IMR-90 (cell line): ENCODE results near the gene HKDC1. TPM values are rescaled to one million over a fixed set of nuclear protein-coding genes. Genes with fewer than 3 reads are reported as not detected.

Experiments
- ATAC-seq: fragments of 200-7000 bp; cut with Tn5 transposase; 2 replicates; pipeline ENCODE4 v1.9.1; 2020; ENCODE audit warnings: low read depth, mild to moderate bottlenecking, moderate library complexity
- BruUV-seq: library from RNA; stranded (reverse); fragments of 400-500 nt; replicated peaks from 2 replicates; lab custom pipeline; 2021; lab: Mats Ljungman, UMichigan
- CTCF ChIA-PET: fragments of 300-600 bp; formaldehyde crosslinking; extraction: SDS; loops from one replicate; lab custom pipeline; 2021; ENCODE audit warnings: antibody characterized with exemption; lab: Yijun Ruan, JAX
- POLR2A ChIA-PET: fragments of 300-600 bp; sonication (Branson Sonifier 250); formaldehyde crosslinking; loops from one replicate; lab custom pipeline; 2022; ENCODE audit warnings: antibody characterized with exemption; ENCODE audit not compliant: unreplicated experiment; lab: Charles Lee
- DNase-seq: peaks from one replicate; pipeline ENCODE4 v3.0.0; 2013
- H2AFZ ChIP-seq: replicated peaks from 2 replicates; pipeline ENCODE3; 2013; ENCODE audit warnings: low read length, mild to moderate bottlenecking; ENCODE audit not compliant: poor library complexity
- H2AK5ac ChIP-seq: 2 replicates; pipeline ENCODE4 v1.6.1; 2013; ENCODE audit warnings: low read depth, low read length, inconsistent platforms
- H2AK9ac ChIP-seq: replicated peaks from 2 replicates; pipeline ENCODE3; 2013; ENCODE audit warnings: mild to moderate bottlenecking, low read depth, low read length, moderate library complexity; ENCODE audit not compliant: poor library complexity
- H2BK120ac ChIP-seq: 2 replicates; pipeline ENCODE4 v1.6.1; 2013; ENCODE audit warnings: low read depth, low read length, inconsistent platforms
- H2BK15ac ChIP-seq: 3 replicates; pipeline ENCODE4 v1.6.1; 2013; ENCODE audit warnings: low read depth, low read length, inconsistent platforms
- H2BK20ac ChIP-seq: 2 replicates; pipeline ENCODE4 v1.6.1; 2013; ENCODE audit warnings: low read depth, mild to moderate bottlenecking, inconsistent platforms, low read length, moderate library complexity
- H2BK5ac ChIP-seq: 2 replicates; pipeline ENCODE4 v1.6.1; 2013; ENCODE audit warnings: mild to moderate bottlenecking, low read depth, low read length, inconsistent platforms; ENCODE audit not compliant: poor library complexity, severe bottlenecking
- H3K14ac ChIP-seq: replicated peaks from 2 replicates; pipeline ENCODE4 v1.6.1; 2013; ENCODE audit warnings: low read depth, low read length, inconsistent platforms
- H3K18ac ChIP-seq: 2 replicates; pipeline ENCODE4 v1.6.1; 2013; ENCODE audit warnings: low read depth, low read length, control low read depth
- H3K23ac ChIP-seq: 2 replicates; pipeline ENCODE4 v1.6.1; 2013; ENCODE audit warnings: low read depth, low read length, inconsistent platforms
- H3K27ac ChIP-seq: 2 replicates; pipeline ENCODE4 v1.5.1; 2013; ENCODE audit warnings: mild to moderate bottlenecking, control low read depth, low read length; ENCODE audit not compliant: insufficient read depth
- H3K27me3 ChIP-seq: 2 replicates; pipeline ENCODE4 v1.6.1; 2013; ENCODE audit warnings: low read length; ENCODE audit not compliant: control insufficient read depth, insufficient read depth
- H3K36me3 ChIP-seq: 2 replicates; pipeline ENCODE4 v1.6.1; 2013; ENCODE audit warnings: low read length, mixed read lengths; ENCODE audit not compliant: control insufficient read depth, insufficient read depth
- H3K4ac ChIP-seq: 2 replicates; pipeline ENCODE4 v1.6.1; 2013; ENCODE audit warnings: low read depth, low read length, inconsistent platforms
- H3K4me1 ChIP-seq: 2 replicates; pipeline ENCODE4 v1.6.1; 2013; ENCODE audit warnings: low read length, mixed read lengths; ENCODE audit not compliant: control insufficient read depth, insufficient read depth
- H3K4me2 ChIP-seq: 2 replicates; pipeline ENCODE4 v1.6.1; 2013; ENCODE audit warnings: low read depth, mild to moderate bottlenecking, control low read depth, low read length, moderate library complexity
- H3K4me3 ChIP-seq: 2 replicates; pipeline ENCODE4 v1.5.1; 2013; ENCODE audit warnings: low read depth, mild to moderate bottlenecking, control low read depth, low read length, moderate library complexity; ENCODE audit not compliant: insufficient read depth
- H3K56ac ChIP-seq: 2 replicates; pipeline ENCODE4 v1.6.1; 2013; ENCODE audit warnings: low read length, inconsistent platforms; ENCODE audit not compliant: insufficient read depth; ENCODE audit errors: extremely low read depth
- H3K79me1 ChIP-seq, 2 experiments: 2 replicates each; pipeline ENCODE4 v1.6.1; 2013; ENCODE audit warnings: low read length in 2 of 2, inconsistent platforms in 1 of 2, low read depth in 1 of 2
- H3K9ac ChIP-seq: 2 replicates; pipeline ENCODE4 v1.6.1; 2013; ENCODE audit warnings: low read depth, low read length, control low read depth
- H3K9me1 ChIP-seq: 2 replicates; pipeline ENCODE4 v1.6.1; 2013; ENCODE audit warnings: low read length, inconsistent platforms; ENCODE audit not compliant: insufficient read depth
- H3K9me3 ChIP-seq: 2 replicates; pipeline ENCODE4 v1.6.1; 2013; ENCODE audit warnings: low read length; ENCODE audit not compliant: control insufficient read depth, insufficient read depth
- H4K20me1 ChIP-seq: 2 replicates; pipeline ENCODE4 v1.6.1; 2013; ENCODE audit warnings: low read length, inconsistent platforms; ENCODE audit not compliant: insufficient read depth
- H4K5ac ChIP-seq: 2 replicates; pipeline ENCODE4 v1.6.1; 2013; ENCODE audit warnings: mild to moderate bottlenecking, low read depth, low read length, control low read depth
- H4K8ac ChIP-seq, 2 experiments: 2 replicates each; pipeline ENCODE4 v1.6.1; 2013; ENCODE audit warnings: low read depth in 2 of 2, low read length in 2 of 2, control low read depth in 1 of 2, inconsistent platforms in 1 of 2
- H4K91ac ChIP-seq: 2 replicates; pipeline ENCODE4 v1.6.1; 2013; ENCODE audit warnings: low read depth, low read length, inconsistent platforms; ENCODE audit not compliant: insufficient read depth
- CHD1 ChIP-seq: IDR thresholded peaks from 2 replicates; pipeline ENCODE4 v1.6.1; 2012; ENCODE audit warnings: low read depth, low read length, improper control_type of control experiment
- ELK1 ChIP-seq: fragments of 150-350 bp; IDR thresholded peaks from 2 replicates; pipeline ENCODE4 v1.6.1; 2016; ENCODE audit warnings: low read depth, mild to moderate bottlenecking, low read length, moderate library complexity, borderline replicate concordance
- MAFK ChIP-seq: IDR thresholded peaks from 2 replicates; pipeline ENCODE4 v1.6.1; 2012; ENCODE audit warnings: low read depth, low read length, improper control_type of control experiment
- MAZ ChIP-seq: IDR thresholded peaks from 2 replicates; pipeline ENCODE4 v1.6.1; 2012; ENCODE audit warnings: low read depth, mild to moderate bottlenecking, low read length, improper control_type of control experiment, moderate library complexity, borderline replicate concordance
- POLR2A ChIP-seq: IDR thresholded peaks from 2 replicates; pipeline ENCODE4 v1.6.1; 2012; ENCODE audit warnings: mild to moderate bottlenecking, low read depth, low read length
- RAD21 ChIP-seq: IDR thresholded peaks from 2 replicates; pipeline ENCODE4 v1.6.1; 2012; ENCODE audit warnings: low read length, improper control_type of control experiment
- RCOR1 ChIP-seq: IDR thresholded peaks from 2 replicates; pipeline ENCODE4 v1.6.1; 2012; ENCODE audit warnings: mild to moderate bottlenecking, low read length, improper control_type of control experiment; ENCODE audit not compliant: insufficient replicate concordance
- RFX5 ChIP-seq: IDR thresholded peaks from 2 replicates; pipeline ENCODE4 v1.8.0; 2012; ENCODE audit warnings: low read depth, mild to moderate bottlenecking, low read length, moderate library complexity
- SMC3 ChIP-seq: fragments of 150-350 bp; IDR thresholded peaks from 2 replicates; pipeline ENCODE4 v1.6.1; 2016; ENCODE audit warnings: low read depth, mild to moderate bottlenecking, antibody characterized with exemption, low read length, moderate library complexity
- USF2 ChIP-seq: fragments of 150-350 bp; IDR thresholded peaks from 2 replicates; pipeline ENCODE4 v1.6.1; 2017; ENCODE audit warnings: mild to moderate bottlenecking, antibody characterized with exemption, low read length, low read depth
- WGBS, 2 experiments: methylation state at CpG; one replicate each; pipeline versions ENCODE4 v1.1.5 to v1.1.7; 2013; ENCODE audit warnings: missing lambda C conversion rate in 2 of 2; ENCODE audit not compliant: insufficient read length in 1 of 2; ENCODE audit errors: extremely low coverage in 2 of 2; 5-methylcytosine and 5-hydroxymethylcytosine counted together
- dilution Hi-C: fragments of 300-500 bp; cut with HindIII; formaldehyde crosslinking; loops from one replicate; pipeline ENCODE4 v1.14.3; 2018; ENCODE audit warnings: low sequenced_read_pairs; ENCODE audit not compliant: unreplicated experiment
- in situ Hi-C: fragments of 300-500 bp; cut with MboI; formaldehyde crosslinking; loops from 3 replicates; pipeline ENCODE4 v1.14.3; 2019; ENCODE audit warnings: low sequenced_read_pairs, inconsistent platforms, mixed read lengths
- intact Hi-C: fragments of 100-400 bp; cut with micrococcal nuclease; formaldehyde crosslinking; loops from 2 replicates; pipeline ENCODE4 v1.10.0; 2022
- polyA plus RNA-seq, 3 experiments: library from polyadenylated mRNA; depleted of rRNA; stranded (reverse); fragments of >200 nt; gene quantifications; 2 replicates each; pipeline ENCODE4 v1.2.3, GENCODE V29; 2012; ENCODE audit warnings: low replicate concordance in 1 of 3
- total RNA-seq: library from RNA; depleted of rRNA; stranded (reverse); fragments of >200 nt; gene quantifications from 2 replicates; pipeline ENCODE4 v1.2.3, GENCODE V29; 2012

The HKDC1 gene
- total and polyA plus RNA-seq, 2 of the 4 experiments (the other 2 are of a cell fraction), result under 0.01 to 0.03 TPM

GRCh38 chr10:69315100-69315542, 95.0 kb downstream of the HKDC1 start:
- Histone ChIP-seq H4K91ac (no peak overlapping the region), H4K5ac (no peak overlapping the region), H3K36me3 (no peaks in the 10 kb centered on the region), H3K4ac (no peak overlapping the region), H2BK20ac (no peak overlapping the region), H3K79me1 (peaks cover 7 to 22% of the 10 kb centered on the region in 2 experiments; a peak in 3 of 4 replicates), H3K27ac (no peak overlapping the region), H4K8ac (no peak overlapping the region), H2AFZ (no peak overlapping the region), H3K14ac (no peak overlapping the region), H4K20me1 (peaks cover 8% of the 10 kb centered on the region), H3K9ac (no peak overlapping the region), H2BK5ac (no peak overlapping the region), H3K4me1 (peaks cover 16% of the 10 kb centered on the region), H3K27me3 (no peaks in the 10 kb centered on the region; the same call in 1 of the 2 replicates), H3K9me3 (no peaks in the 10 kb centered on the region), H2BK15ac (no peak overlapping the region), H2BK120ac (no peak overlapping the region), H3K56ac (no peak overlapping the region), H3K4me3 (no peak overlapping the region), H3K4me2 (no peak overlapping the region), H3K23ac (no peak overlapping the region), H2AK5ac (no peak overlapping the region), H3K9me1 (peaks cover 17% of the 10 kb centered on the region), H3K18ac (no peak overlapping the region), H2AK9ac (no peak overlapping the region)
- TF ChIP-seq CHD1 (no peak), ELK1 (no peak), POLR2A (no peak), MAZ (no peak), RFX5 (no peak), MAFK (no peak), RCOR1 (no peak), RAD21 (no peak), USF2 (no peak), SMC3 (no peak)
- ChIA-PET POLR2A (no interaction called here), CTCF (no interaction called here)
- dilution Hi-C loops (no loop called here), in situ Hi-C loops (no loop called here), intact Hi-C loops (loop anchor here (5.0 kb wide), 2 partner anchors 47 to 78 kb away; no protein-coding TSS in a partner anchor)
- 70% methylated on average over 2 of the region's 3 CpGs; no CpG with 5 or more reads in 1 of the 2 experiments for WGBS, 2 experiments
- BruUV-seq, result no TSS peak
- DNase-seq (no peak), ATAC-seq (no peak)
